ENCODE results near the gene CIAO2B.

DNA sequence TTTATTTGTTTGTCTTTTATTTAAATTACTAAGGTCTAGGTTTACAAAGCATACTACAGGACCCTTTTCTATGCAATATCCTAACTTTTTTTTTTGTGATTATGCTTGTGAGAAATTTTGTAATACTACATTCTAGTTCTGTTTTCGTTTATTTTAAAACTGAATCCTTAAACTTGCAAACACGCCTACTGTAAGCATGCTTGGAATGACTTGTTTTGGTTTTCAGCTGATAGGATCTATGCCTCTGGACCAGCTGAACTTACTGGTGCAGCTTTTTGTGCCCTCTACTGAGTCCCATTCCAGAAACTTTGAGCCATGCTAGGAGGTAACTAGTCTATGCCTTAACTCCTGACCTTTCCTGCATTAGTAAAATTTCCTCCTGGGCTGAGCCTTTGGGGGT is 47.9 kb downstream of the CIAO2B start:
- TF ChIP-seq FOXM1 (IDR thresholded peaks at IDR 0.05; ENCODE audit: borderline replicate concordance) (no peak), ELF4 (IDR thresholded peaks at IDR 0.05) (no peak), FOXK2 (IDR thresholded peaks at IDR 0.05) (no peak), BHLHE40 (IDR thresholded peaks at IDR 0.05; ENCODE audit: borderline replicate concordance) (no peak), L3MBTL2 (conservative IDR thresholded peaks at IDR 0.05) (no peak)
